ENCODE data around the gene BICDL1. TPM values are rescaled to one million over a fixed set of nuclear protein-coding genes. Genes with fewer than 3 reads are reported as not detected.

BICDL1 gene
- total RNA-seq, 2 donors from 2014 or later, result 5.9 to 6.2 TPM

GRCh38 chr12:120072472-120073249 is 83.6 kb downstream of the BICDL1 start:
- 91 to 97% methylated on average over 18 of the region's 18 CpGs for WGBS, 2 donors
- Histone ChIP-seq H3K4me1 (no peaks in the 10 kb centered on the region), H3K27me3 (no peaks in the 10 kb centered on the region), H3K9me3 (no peaks in the 10 kb centered on the region), H3K4me3 (no peak overlapping the region), H3K36me3 (replicated peaks in 1 of 2; ENCODE audit: insufficient read depth in 1 of 2, low read depth in 2 of 2) (peaks cover 0 to 1% of the 10 kb centered on the region in 2 donors), H3K27ac (no peak overlapping the region)
- DNase-seq, result no peak
- ATAC-seq, result no peak
- intact Hi-C loops (cut with DNase I), result no loop called here
- TF ChIP-seq POLR2A (IDR thresholded peaks at IDR 0.05), result no peak
- no peak for TF ChIP-seq CTCF (IDR thresholded peaks at IDR 0.05)

- TF ChIP-seq CTCF (IDR thresholded peaks at IDR 0.05) (no peak), POLR2A (IDR thresholded peaks at IDR 0.05) (no peak)
- H3K27ac ChIP-seq, result no peak overlapping the region
- intact Hi-C loops (cut with DNase I), result no loop called here
- no peak for DNase-seq
- no peaks in the 10 kb centered on the region for H3K9me3 ChIP-seq
- H3K4me1 ChIP-seq, result peaks cover 11% of the 10 kb centered on the region
- ATAC-seq, result no peak
- no peaks in the 10 kb centered on the region for H3K27me3 ChIP-seq
- 86 to 91% methylated on average over 7 of the region's 7 CpGs for WGBS, 2 donors
- H3K4me3 ChIP-seq, result no peak overlapping the region
- peaks cover 0 to 1% of the 10 kb centered on the region in 2 donors for H3K36me3 ChIP-seq (replicated peaks in 1 of 2; ENCODE audit: insufficient read depth in 1 of 2, low read depth in 2 of 2)
Measured at GRCh38 chr12:120075034-120075616, 86.1 kb downstream of the BICDL1 start.

- Histone ChIP-seq H3K4me3 (no peak overlapping the region), H3K36me3 (replicated peaks in 1 of 2; ENCODE audit: insufficient read depth in 1 of 2, low read depth in 2 of 2) (peaks cover 0 to 1% of the 10 kb centered on the region in 2 donors), H3K27ac (no peak overlapping the region), H3K9me3 (no peaks in the 10 kb centered on the region), H3K4me1 (peaks cover 11% of the 10 kb centered on the region), H3K27me3 (no peaks in the 10 kb centered on the region)
- DNase-seq, result no peak
- TF ChIP-seq POLR2A (IDR thresholded peaks at IDR 0.05) (no peak), CTCF (IDR thresholded peaks at IDR 0.05) (no peak)
- WGBS, 2 donors, result 97 to 98% methylated on average over 4 to 6 of the region's 6 CpGs
- ATAC-seq, result no peak
- intact Hi-C loops (cut with DNase I), result no loop called here
Measured at GRCh38 chr12:120076651-120077050, 87.6 kb downstream of the BICDL1 start.

- Histone ChIP-seq H3K36me3 (replicated peaks in 1 of 2; ENCODE audit: insufficient read depth in 1 of 2, low read depth in 2 of 2) (peaks cover 0 to 1% of the 10 kb centered on the region in 2 donors), H3K4me1 (peaks cover 11% of the 10 kb centered on the region), H3K27ac (no peak overlapping the region), H3K9me3 (no peaks in the 10 kb centered on the region), H3K4me3 (no peak overlapping the region), H3K27me3 (no peaks in the 10 kb centered on the region)
- DNase-seq (no peak), ATAC-seq (no peak)
- 84 to 85% methylated on average over 4 to 6 of the region's 6 CpGs for WGBS, 2 donors
- TF ChIP-seq POLR2A (IDR thresholded peaks at IDR 0.05) (no peak), CTCF (IDR thresholded peaks at IDR 0.05) (no peak)
- intact Hi-C loops (cut with DNase I), result no loop called here
Measured at GRCh38 chr12:120077260-120077659, 88.2 kb downstream of the BICDL1 start.
